HG02840 (cell line): ENCODE data around the gene HSD17B14.
"Not testable (repeated sequence)": the region's sequence is repeated elsewhere in the genome, so short reads cannot be mapped to it uniquely, and the experiment has no call there.

Experiments
- ATAC-seq: cut with Tn5 transposase; IDR thresholded peaks from one replicate; pipeline ENCODE4 v1.9.1; 2021; ENCODE audit warnings: mild to moderate bottlenecking, moderate library complexity, moderate number of reproducible peaks; ENCODE audit not compliant: unreplicated experiment, low FRiP score

Gene HSD17B14

GRCh38 chr19:48768171-48768753 is 68.0 kb downstream of the HSD17B14 start:
- ATAC-seq, result not testable (repeated sequence)

DNA sequence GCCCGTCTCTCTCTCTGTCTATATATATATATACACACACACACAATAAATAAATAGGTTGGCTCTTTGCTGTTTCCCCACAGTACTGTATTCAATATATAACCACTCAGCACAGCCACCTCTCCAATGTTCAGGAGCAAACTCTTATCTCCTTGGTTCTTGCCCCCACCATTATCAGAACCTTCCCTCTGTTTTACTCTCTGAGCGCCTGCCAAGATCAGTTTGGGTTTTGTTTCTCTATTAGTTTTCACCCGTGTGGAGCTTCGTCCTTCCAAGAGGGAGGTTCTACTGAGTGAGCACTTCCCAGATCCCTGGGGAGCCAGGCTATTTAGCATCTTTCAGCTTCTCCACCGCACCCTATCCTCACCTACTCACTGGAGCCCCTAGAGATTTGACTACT is 70.5 kb downstream of the HSD17B14 start:
- ATAC-seq, result not testable (repeated sequence)
